GM12865 (cell line): Measurements from ENCODE around the gene SH3TC2.

ENCODE experiments used
- DNase-seq: peaks from one replicate; pipeline ENCODE4 v3.0.0; 2010; ENCODE audit warnings: low read depth
- H3K4me3 ChIP-seq: 2 replicates; pipeline ENCODE4 v1.5.1; 2011; ENCODE audit warnings: mild to moderate bottlenecking, low read depth, low read length, control low read depth
- TF ChIP-seq, protein P1 (sequence below): IDR thresholded peaks from 2 replicates; pipeline ENCODE4 v1.5.1; 2011; ENCODE audit warnings: low read length, control low read depth, low read depth, inconsistent platforms; ENCODE audit not compliant: insufficient read depth; ENCODE audit errors: missing control alignments

SH3TC2 gene

DNA sequence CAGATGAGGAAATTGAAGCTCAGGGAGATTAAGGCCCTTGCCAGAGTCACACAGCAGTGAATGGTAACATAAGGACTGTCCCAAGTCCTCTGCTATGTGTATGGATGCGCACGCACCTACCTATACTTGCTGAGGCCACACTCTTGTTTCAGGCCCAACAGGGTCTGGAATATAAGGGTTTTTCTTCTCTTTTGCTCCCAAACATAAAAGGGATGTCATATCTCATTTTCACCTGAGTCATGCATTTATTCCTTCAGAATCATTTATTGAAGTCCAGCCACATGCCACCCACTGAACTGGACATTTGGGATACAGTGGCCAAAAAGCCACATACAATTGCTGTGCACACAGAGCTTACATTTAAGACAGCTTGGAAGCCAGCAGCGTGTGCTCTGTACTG, 92.0 kb downstream of the SH3TC2 start:
- no peak overlapping the region for H3K4me3 ChIP-seq
- no peak for DNase-seq
- TF ChIP-seq, protein P1, sequence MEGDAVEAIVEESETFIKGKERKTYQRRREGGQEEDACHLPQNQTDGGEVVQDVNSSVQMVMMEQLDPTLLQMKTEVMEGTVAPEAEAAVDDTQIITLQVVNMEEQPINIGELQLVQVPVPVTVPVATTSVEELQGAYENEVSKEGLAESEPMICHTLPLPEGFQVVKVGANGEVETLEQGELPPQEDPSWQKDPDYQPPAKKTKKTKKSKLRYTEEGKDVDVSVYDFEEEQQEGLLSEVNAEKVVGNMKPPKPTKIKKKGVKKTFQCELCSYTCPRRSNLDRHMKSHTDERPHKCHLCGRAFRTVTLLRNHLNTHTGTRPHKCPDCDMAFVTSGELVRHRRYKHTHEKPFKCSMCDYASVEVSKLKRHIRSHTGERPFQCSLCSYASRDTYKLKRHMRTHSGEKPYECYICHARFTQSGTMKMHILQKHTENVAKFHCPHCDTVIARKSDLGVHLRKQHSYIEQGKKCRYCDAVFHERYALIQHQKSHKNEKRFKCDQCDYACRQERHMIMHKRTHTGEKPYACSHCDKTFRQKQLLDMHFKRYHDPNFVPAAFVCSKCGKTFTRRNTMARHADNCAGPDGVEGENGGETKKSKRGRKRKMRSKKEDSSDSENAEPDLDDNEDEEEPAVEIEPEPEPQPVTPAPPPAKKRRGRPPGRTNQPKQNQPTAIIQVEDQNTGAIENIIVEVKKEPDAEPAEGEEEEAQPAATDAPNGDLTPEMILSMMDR = no peak

DNA sequence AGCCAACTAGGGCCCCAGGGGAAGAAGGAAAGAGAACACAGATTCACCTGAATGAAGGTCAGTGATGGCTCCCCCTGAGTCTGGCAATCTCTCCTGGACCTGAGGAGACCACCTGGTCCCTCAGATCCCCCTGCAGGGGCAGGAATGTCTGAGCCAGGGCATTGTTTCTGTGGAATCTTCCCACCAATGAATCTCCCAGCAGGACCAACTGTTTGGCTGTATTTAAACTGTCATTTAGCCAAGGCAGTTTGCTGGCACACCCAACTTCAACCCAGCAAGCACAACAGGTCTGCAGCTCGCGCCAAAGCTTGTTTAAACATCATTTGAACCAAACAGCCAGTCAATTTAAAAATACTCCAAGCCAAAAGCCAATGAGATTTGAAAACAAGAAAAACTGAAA, 92.6 kb downstream of the SH3TC2 start:
- H3K4me3 ChIP-seq = no peak overlapping the region
- TF ChIP-seq, protein P1 = no peak
- DNase-seq = no peak

DNA sequence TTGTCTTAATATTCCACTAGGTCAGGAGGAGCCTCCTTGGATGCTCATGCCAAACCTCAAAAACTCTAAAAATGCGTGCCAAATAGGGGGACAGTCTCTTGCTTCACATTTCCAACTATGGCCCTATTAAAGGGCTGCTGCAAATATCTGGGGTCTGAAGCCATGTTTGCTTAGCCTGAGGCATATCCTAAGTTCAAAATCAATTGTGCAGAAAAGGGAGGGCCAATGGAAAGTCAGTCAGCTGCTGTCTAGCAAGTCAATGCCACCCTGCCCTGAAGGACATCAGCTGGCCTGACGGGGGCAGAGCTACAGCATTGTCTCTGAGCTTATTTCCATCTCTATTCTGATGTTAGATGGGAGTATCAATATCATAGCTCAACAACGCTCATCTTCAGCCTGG, 93.6 kb downstream of the SH3TC2 start:
- TF ChIP-seq, protein P1 = no peak
- H3K4me3 ChIP-seq = no peak overlapping the region
- no peak for DNase-seq

DNA sequence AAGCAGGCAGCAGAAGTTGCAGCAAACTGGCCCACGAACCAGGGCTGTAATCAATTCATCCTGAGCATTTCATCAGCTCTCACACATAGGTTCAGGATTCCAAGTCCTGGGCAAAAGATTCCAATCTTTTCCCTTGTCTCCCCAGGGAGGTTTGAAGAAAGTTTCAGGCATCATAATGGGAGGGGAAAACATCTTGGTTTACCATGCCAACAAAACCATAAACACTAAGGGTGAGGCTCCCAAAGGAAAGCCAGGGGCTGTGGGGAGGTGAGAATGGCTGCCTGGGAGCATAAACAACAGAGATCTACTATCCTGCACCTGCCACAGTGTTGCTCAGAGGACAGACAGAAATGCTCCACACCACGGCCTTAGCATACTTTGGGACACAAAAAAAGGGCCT, 94.6 kb downstream of the SH3TC2 start:
- TF ChIP-seq, protein P1 = no peak

DNA sequence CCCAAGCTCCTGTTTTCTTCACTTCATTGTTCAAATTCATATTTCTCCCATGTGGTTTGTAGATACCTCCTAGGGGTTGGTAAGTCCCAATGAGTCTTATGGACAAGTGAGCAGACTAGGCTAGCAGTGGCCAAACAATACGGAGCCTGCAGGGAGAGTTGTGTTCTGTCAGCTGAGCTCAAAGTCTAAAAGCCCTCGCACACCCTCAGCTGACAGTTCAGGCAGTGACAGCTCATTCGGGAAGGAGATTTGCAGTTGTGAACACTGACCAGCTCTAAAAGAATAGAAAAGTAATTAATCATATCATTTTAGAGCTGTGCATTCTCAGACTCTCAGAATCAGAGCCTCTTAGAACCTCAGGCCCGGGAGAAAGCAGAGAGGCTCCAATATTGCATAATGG, 95.1 kb downstream of the SH3TC2 start:
- no peak overlapping the region for H3K4me3 ChIP-seq
- DNase-seq = no peak
- TF ChIP-seq, protein P1 = no peak

More for the DNA sequence above, 94.6 kb downstream of the SH3TC2 start:
- H3K4me3 ChIP-seq = no peak overlapping the region
- no peak for DNase-seq

DNA sequence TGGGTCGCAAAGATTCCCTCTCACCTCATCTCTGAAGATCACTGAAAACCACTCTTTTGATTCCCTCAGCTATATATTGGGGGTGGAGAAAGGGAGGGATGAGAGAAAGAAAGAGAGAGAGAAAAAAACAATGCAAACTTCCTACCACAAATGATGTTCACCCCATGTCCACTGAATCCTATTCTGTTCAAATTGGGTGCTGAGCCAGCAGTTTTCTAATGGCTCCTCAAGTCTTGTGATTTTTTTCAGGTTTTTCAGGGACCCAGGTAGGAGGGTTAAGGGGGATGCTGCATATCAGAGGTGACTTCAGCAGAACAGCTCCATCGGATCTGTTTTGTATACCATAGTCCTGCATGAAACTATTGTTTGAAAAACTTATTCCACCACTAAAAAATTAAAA, 95.9 kb downstream of the SH3TC2 start:
- no peak for DNase-seq
- TF ChIP-seq, protein P1 = no peak

DNA sequence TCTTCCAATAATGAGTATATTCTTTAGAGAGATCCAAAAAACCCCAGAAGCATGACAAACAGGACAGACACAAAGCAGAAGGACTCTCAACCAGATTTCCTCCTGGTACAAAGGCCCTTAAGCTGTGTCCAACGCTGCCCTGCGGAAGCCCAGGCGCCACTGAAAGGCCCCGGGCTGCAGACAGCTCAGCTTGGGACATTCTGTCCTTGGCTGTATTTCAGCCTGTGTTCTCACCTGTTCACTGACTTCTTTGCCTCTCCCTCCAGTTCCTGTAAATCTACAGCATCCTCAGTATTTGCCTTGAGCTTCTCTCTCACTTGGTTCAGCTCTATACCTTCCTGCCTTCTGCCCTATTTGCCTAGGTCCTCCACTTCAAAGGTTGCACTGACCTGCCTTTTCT, 96.5 kb downstream of the SH3TC2 start:
- TF ChIP-seq, protein P1 = no peak
- H3K4me3 ChIP-seq = no peak overlapping the region
- no peak for DNase-seq

More for the DNA sequence above, 95.9 kb downstream of the SH3TC2 start:
- H3K4me3 ChIP-seq = no peak overlapping the region
